GM20431 (cell line): ENCODE results near the gene TBC1D4.

ENCODE experiments used
- in situ Hi-C: fragments of 300-500 bp; cut with MseI, MboI; formaldehyde crosslinking; loops from one replicate; pipeline ENCODE4 v1.15.0; 2020; ENCODE audit warnings: low sequenced_read_pairs; ENCODE audit not compliant: unreplicated experiment

TBC1D4 gene

GRCh38 chr13:75482070-75482819, at the start of gene TBC1D4:
TSS of gene TBC1D4 (minus strand) at chr13:75482169. CDS start at chr13:75481767, 402 bp downstream.
- in situ Hi-C loops = no loop called here

GRCh38 chr13:75530549-75530961, 48.6 kb upstream of the TBC1D4 start:
- in situ Hi-C loops = no loop called here

- in situ Hi-C loops = no loop called here
Measured at GRCh38 chr13:75521956-75522355, 40.0 kb upstream of the TBC1D4 start.

- in situ Hi-C loops = no loop called here
Measured at GRCh38 chr13:75518439-75519088, 36.6 kb upstream of the TBC1D4 start.

GRCh38 chr13:75514080-75514995, 32.4 kb upstream of the TBC1D4 start:
- in situ Hi-C loops = no loop called here

GRCh38 chr13:75513271-75513670, 31.3 kb upstream of the TBC1D4 start:
- in situ Hi-C loops = no loop called here

- in situ Hi-C loops = no loop called here
Measured at GRCh38 chr13:75512253-75512652, 30.3 kb upstream of the TBC1D4 start.

- in situ Hi-C loops = no loop called here
Measured at GRCh38 chr13:75511051-75511625, 29.2 kb upstream of the TBC1D4 start.

- in situ Hi-C loops = no loop called here
Measured at GRCh38 chr13:75508002-75508548, 26.1 kb upstream of the TBC1D4 start.

- in situ Hi-C loops = no loop called here
Measured at GRCh38 chr13:75507027-75508001, 25.3 kb upstream of the TBC1D4 start.

- in situ Hi-C loops = no loop called here
Measured at GRCh38 chr13:75506018-75506417, 24.0 kb upstream of the TBC1D4 start.

GRCh38 chr13:75505327-75505726, 23.4 kb upstream of the TBC1D4 start:
- in situ Hi-C loops = no loop called here

- in situ Hi-C loops = no loop called here
Measured at GRCh38 chr13:75495938-75496337, 14.0 kb upstream of the TBC1D4 start.

- in situ Hi-C loops = no loop called here
Measured at GRCh38 chr13:75494491-75494890, 12.5 kb upstream of the TBC1D4 start.

GRCh38 chr13:75493156-75493555, 11.2 kb upstream of the TBC1D4 start:
- in situ Hi-C loops = no loop called here

- in situ Hi-C loops = no loop called here
Measured at GRCh38 chr13:75492389-75492788, 10.4 kb upstream of the TBC1D4 start.

GRCh38 chr13:75491376-75491775, 9.4 kb upstream of the TBC1D4 start:
- in situ Hi-C loops = no loop called here

- in situ Hi-C loops = no loop called here
Measured at GRCh38 chr13:75489502-75490263, 7.7 kb upstream of the TBC1D4 start.
